Heart right ventricle (tissue), 16 donors: ENCODE results near the gene RPS3. TPM values are rescaled to one million over a fixed set of nuclear protein-coding genes. Genes with fewer than 3 reads are reported as not detected.

ENCODE experiments used
- ATAC-seq, 8 donors: fragments of 200-7000 bp; cut with Tn5 transposase; one replicate each; pipeline ENCODE4 v1.9.1; 2020; ENCODE audit warnings: mild to moderate bottlenecking in 8 of 8, moderate library complexity in 8 of 8, moderate number of reproducible peaks in 1 of 8
- DNase-seq, 2 donors: peaks; one replicate each; pipeline ENCODE4 v3.0.0-alpha.2; 2020
- H3K27ac ChIP-seq, 10 donors: fragments of 200-600 bp; sonication (generic) in 2 of 10; one replicate each; pipeline versions ENCODE4 v1.5.0 to v1.8.0; 2020 to 2022; ENCODE audit warnings: mild to moderate bottlenecking in 3 of 10
- H3K27me3 ChIP-seq, 7 donors: fragments of 200-600 bp; one replicate each; pipeline ENCODE4 v1.8.0; 2021 to 2022; ENCODE audit warnings: mild to moderate bottlenecking in 2 of 7
- H3K36me3 ChIP-seq, 9 donors: fragments of 200-600 bp; sonication (generic) in 1 of 9; one replicate each; pipeline versions ENCODE4 v1.5.0 to v1.8.0; 2020 to 2022; ENCODE audit warnings: mild to moderate bottlenecking in 2 of 9
- H3K4me1 ChIP-seq, 9 donors: fragments of 200-600 bp; sonication (generic) in 1 of 9; one replicate each; pipeline versions ENCODE4 v1.5.0 to v1.8.0; 2020 to 2022; ENCODE audit warnings: mild to moderate bottlenecking in 4 of 9
- H3K4me3 ChIP-seq, 10 donors: fragments of 200-600 bp; sonication (generic) in 2 of 10; one replicate each; pipeline versions ENCODE4 v1.5.0 to v1.8.0; 2020 to 2022; ENCODE audit warnings: mild to moderate bottlenecking in 7 of 10, moderate library complexity in 2 of 10
- H3K9me3 ChIP-seq, 11 donors: fragments of 200-600 bp in 10 of 11; sonication (generic) in 2 of 11; one replicate each; pipeline versions ENCODE4 v1.5.0 to v1.8.0; 2013 to 2022; ENCODE audit warnings: mild to moderate bottlenecking in 2 of 11, control low read depth in 1 of 11, moderate library complexity in 1 of 11
- CTCF ChIP-seq, 9 donors: fragments of 200-600 bp; sonication (generic) in 2 of 9; IDR thresholded peaks; one replicate each; pipeline versions ENCODE4 v1.5.0 to v1.8.0; 2021 to 2022; ENCODE audit warnings: antibody characterized with exemption in 9 of 9, mild to moderate bottlenecking in 5 of 9, moderate library complexity in 1 of 9
- WGBS, 2 donors: extraction: QIAGEN DNeasy Blood & Tissue Kit; methylation state at CpG; one replicate each; pipeline ENCODE4 v1.1.7; 2013; ENCODE audit warnings: inconsistent platforms in 1 of 2; 5-methylcytosine and 5-hydroxymethylcytosine counted together
- intact Hi-C, 10 donors: fragments of 100-400 bp; cut with DNase I; formaldehyde crosslinking; loops; one replicate each; pipeline versions ENCODE4 v1.11.1 to v1.14.2; 2022
- polyA plus RNA-seq, 2 donors: library from polyadenylated mRNA; stranded (reverse); fragments of 200-250 nt; gene quantifications; one replicate each; pipeline ENCODE4 v1.2.3, GENCODE V29; 2013
- total RNA-seq, 10 donors: library from RNA; stranded (reverse); fragmentation: NEBNext Ultra II Directional in 3 of 10; extraction: Animal tissue kit (Norgen Biotek cat#: 25700) in 3 of 10; gene quantifications; one replicate each; pipeline versions ENCODE4 v1.2.1 to v1.2.4, GENCODE V29; 2021 to 2023
- donor health status: Arrhythmogenic right ventricular cardiomyopathy.
- donor health status: ischemic (EF 13 %, LVEDD 7.1; RV severe dilation, severe dysfunction).
- donor health status: healthy with polysubstance abuse.
- donor health status: DM: no; HTN: yes; CAD: no.
- donor health status: DM: no; HTN: no; CAD: no.
- donor health status: ischemic (EF 25% LVEDD 6.9; RV normal size, moderate dysfunction).
- donor health status: ischemic (EF 25% LVEDD 5.7; RV mildly dilated, moderate dysfunction).
- donor health status: healthy.
- donor health status: DM: yes; HTN: yes; CAD: no.
- donor health status: Ischemic cardiomyopathy.
- donor health status: ischemic (EF 35%, LVEDD 5.7; RV mildly dilated, moderate dysfunction).
- donor health status: nonischemic (EF 11% LVEDD 7.7; RV severe dilation, severe dysfunction).
- donor health status: DM: yes; HTN: yes; CAD: no.
- donor health status: PGD.
- donor health status: ischemic (EF 29% LVEDD 5.4; RV normal size, mild dysfunction).
- donor health status: nonischemic (EF 23%, LVEDD 6.1; RV moderate dilation, normal function).

The RPS3 gene
- total and polyA plus RNA-seq, 12 donors = 698 to 1,945 (median 939) TPM

- peak overlapping the region in 4 of 10 donors; percentile 2 to 50 (median 36) for H3K27ac ChIP-seq
Observed at GRCh38 chr11:75388386-75389275, 10.7 kb upstream of the RPS3 start.

GRCh38 chr11:75389276-75389605 is 10.1 kb upstream of the RPS3 start:
- no peak for DNase-seq
- H3K36me3 ChIP-seq = no peaks in the 10 kb centered on the region
- no peak overlapping the region for H3K27ac ChIP-seq
- no peak for ATAC-seq
- H3K4me1 ChIP-seq = peaks cover 3 to 18% (median 7%) of the 10 kb centered on the region in 9 donors
- H3K27me3 ChIP-seq = no peaks in the 10 kb centered on the region
- intact Hi-C loops = loop anchor here in 8 of 10 donors (2.0 to 10.0 kb wide), 4 partner anchors 64 to 144 kb away; no protein-coding TSS in a partner anchor
- no peaks in the 10 kb centered on the region for H3K9me3 ChIP-seq
- WGBS, 2 donors = 77 to 84% methylated on average over 11 of the region's 11 CpGs
- H3K4me3 ChIP-seq = no peak overlapping the region
- no peak for TF ChIP-seq CTCF (IDR thresholded peaks at IDR 0.05)

More at GRCh38 chr11:75388386-75389275, 10.7 kb upstream of the RPS3 start:
- Histone ChIP-seq H3K9me3 (no peaks in the 10 kb centered on the region), H3K36me3 (no peaks in the 10 kb centered on the region), H3K4me3 (no peak overlapping the region), H3K4me1 (peaks cover 3 to 24% (median 7%) of the 10 kb centered on the region in 9 donors), H3K27me3 (no peaks in the 10 kb centered on the region)
- DNase-seq = peak; percentile 49 to 71
- peak; percentile 46 to 76 (median 64) for ATAC-seq
- peak; percentile 59 to 90 (median 86) for TF ChIP-seq CTCF (IDR thresholded peaks at IDR 0.05)
- intact Hi-C loops = loop anchor here in 8 of 10 donors (2.0 to 10.0 kb wide), 4 partner anchors 64 to 144 kb away; no protein-coding TSS in a partner anchor
- 28 to 29% methylated on average over 9 of the region's 9 CpGs for WGBS, 2 donors

- Histone ChIP-seq H3K27ac (no peak overlapping the region), H3K36me3 (no peaks in the 10 kb centered on the region), H3K27me3 (no peaks in the 10 kb centered on the region), H3K4me1 (peaks cover 3 to 12% (median 7%) of the 10 kb centered on the region in 9 donors), H3K9me3 (no peaks in the 10 kb centered on the region), H3K4me3 (no peak overlapping the region)
- ATAC-seq (no peak), DNase-seq (no peak)
- WGBS, 2 donors = 84 to 87% methylated on average over 7 of the region's 7 CpGs
- TF ChIP-seq CTCF (IDR thresholded peaks at IDR 0.05) = no peak
- intact Hi-C loops = loop anchor here in 9 of 10 donors (2.0 to 10.0 kb wide), 5 partner anchors 55 to 143 kb away; no protein-coding TSS in a partner anchor
Observed at GRCh38 chr11:75389925-75390324, 9.4 kb upstream of the RPS3 start.

GRCh38 chr11:75394085-75394840 is 5.1 kb upstream of the RPS3 start:
- intact Hi-C loops = loop anchor here in 3 of 10 donors (5.0 to 10.0 kb wide), 2 partner anchors 51 to 138 kb away; no protein-coding TSS in a partner anchor
- H3K9me3 ChIP-seq = no peaks in the 10 kb centered on the region
- no peak for ATAC-seq
- H3K27me3 ChIP-seq = no peaks in the 10 kb centered on the region
- H3K4me3 ChIP-seq = no peak overlapping the region
- no peak for DNase-seq
- H3K27ac ChIP-seq = no peak overlapping the region
- WGBS, 2 donors = 78 to 84% methylated on average over 8 of the region's 8 CpGs
- TF ChIP-seq CTCF (IDR thresholded peaks at IDR 0.05) = no peak
- H3K36me3 ChIP-seq = no peaks in the 10 kb centered on the region
- H3K4me1 ChIP-seq = peaks cover 0 to 3% (median 0%) of the 10 kb centered on the region in 9 donors
